Measurements from ENCODE around the gene ZC3H7A.

ZC3H7A gene

DNA sequence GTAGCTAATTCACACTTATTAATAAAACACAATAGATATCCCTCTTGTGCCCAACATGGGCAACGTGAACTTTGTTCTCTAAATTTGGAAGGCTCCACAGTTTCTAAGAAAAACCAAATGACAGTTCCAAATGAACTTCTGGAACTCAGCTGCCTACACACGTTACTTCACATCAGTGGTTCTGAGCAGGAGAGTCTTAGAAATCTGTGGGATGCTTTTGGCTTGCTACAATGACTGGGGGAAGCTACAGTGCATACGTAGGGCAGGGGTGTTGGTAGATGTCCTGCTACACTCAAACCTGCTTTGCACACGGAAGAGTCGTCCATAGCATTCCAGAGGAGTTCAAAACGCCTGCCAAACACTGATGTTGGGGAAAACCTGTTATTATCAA is 62.4 kb downstream of the ZC3H7A start:
- peak; percentile 49 for DNase-seq

DNA sequence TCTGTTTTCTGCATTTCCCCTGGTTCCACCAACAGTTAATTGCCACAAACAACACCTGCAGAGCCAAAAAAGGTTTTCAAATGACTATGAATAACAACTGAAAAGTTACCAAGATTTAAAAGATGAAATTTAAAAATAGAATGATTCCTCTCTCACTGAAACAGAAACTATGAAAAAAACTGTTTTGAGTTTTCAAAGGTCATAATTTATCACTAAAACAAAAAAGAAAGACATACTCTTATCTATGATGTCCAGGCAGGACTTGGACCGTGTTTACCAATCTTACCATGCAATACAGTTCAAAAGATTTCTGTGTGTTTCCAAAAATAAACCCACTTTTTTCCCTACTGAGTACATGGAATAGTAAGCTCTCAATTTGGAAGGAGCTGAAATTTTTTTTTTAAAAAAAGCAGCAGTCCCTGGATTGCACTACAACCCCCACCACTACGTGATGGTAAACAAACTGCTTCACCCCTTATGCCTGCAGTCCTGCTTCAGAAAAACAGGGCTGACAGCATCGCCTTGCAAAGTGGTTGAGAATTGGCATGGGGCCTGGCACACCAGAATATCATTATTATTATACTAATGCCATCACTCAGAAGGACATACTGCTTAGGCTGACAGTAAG is 62.9 kb downstream of the ZC3H7A start:
- DNase-seq, result peak; percentile 7

DNA sequence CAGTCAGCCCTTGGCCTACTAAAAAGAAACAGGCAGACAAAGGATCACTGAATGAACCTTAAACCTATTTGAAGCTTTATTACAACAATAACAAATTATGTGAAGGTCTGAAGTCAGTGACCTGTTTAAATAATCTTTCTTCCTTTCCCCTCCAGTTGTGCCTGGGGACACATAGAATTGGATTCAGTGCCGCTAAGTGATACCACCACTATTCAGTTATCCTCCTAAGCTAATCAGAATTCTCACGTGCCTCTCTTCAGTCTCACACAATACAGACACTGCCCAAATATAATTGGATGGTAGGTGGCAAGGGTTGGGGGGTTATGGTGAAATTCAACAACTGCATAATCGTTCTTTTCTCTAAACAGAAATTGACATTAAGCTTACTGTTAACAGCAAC is 65.8 kb downstream of the ZC3H7A start:
- no peak for DNase-seq

DNA sequence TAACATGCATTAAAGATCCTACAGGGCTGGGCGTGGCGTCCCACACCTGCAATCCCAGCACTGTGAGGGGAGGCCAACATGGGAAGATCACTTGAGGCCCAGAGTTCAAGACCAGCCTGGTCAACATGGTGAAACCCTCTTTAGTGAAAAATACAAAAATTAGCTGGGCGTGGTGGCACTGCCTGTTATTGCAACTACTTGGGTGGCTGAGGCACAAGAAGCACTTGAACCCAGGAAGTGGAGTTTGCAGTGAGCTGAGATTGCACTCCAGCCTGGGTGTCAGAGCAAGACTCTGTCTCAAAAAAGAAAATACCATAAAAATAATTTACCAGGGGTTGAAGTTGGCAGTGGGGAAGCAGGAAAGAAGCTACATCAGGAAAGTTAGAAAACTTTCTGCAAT is 67.3 kb downstream of the ZC3H7A start:
- DNase-seq, result peak; percentile 21

DNA sequence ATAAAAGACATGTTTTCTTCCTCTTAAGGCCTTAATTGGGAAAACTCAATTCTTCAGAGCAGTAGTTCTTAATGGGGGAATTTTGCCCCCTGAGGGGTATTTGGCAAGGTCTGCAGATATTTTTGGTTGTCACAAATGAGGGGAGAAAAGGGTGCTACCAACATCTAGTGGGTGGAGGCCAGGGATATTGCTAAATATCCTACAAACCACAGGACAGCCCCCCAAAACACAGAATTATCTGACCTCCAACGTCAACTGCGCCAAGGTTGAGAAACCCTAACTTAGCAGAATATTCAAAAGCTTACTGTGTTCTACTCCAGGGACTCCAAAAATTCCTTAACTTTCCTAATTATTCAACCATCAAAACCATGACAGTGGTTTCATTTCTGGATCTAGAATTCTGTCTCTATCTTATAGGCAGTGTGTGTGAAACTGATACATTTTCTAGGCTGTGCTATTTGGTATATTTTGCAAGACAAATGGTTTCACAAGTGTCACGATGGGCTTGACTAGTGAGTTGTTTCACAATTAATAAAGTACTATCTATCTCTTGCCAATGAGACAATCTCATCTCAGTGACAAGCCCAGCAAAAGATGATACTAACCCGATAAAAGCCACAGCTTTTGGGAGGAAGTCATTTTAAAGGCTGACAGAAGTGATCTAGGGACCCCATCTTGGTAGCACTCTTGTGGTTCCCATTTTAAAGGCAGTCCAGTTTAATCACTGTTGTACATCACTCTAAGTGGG is 69.1 kb downstream of the ZC3H7A start:
- no peak for DNase-seq

DNA sequence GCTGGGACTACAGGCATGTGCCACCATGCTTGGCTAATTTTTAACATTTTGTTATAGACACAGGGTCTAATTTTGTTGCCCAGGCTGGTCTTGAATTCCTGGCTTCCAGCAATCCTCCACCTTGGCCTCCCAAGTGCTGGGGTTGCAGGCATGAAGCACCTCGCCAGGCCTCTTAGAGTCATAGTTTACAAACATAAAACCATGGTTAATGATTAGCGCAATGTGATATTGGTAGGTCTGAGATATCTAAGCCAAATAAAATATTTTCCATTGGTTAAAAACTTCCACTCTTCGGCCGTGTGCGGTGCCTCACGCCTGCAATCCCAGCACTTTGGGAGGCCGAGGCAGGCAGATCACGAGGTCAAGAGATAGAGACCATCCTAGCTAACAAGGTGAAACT is 71.0 kb downstream of the ZC3H7A start:
- no peak for DNase-seq

DNA sequence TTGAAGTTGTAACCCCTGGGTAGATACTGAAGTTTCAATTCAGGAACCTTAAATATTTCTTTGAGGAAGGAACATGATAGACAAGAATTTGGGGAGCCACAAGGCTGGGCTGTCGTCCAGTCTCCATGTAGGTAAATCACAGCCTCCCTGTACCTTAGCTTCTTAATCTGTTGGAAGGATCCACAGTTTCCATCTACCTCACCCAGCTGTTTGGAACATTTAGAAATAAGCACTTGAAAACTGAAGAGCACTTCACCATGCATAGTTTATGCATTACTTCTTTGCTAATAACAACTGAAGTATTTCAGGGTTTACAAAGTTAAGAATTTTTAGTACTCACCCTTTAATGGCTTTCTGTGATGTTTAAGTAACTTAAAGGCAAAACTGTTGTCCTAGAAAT is 71.6 kb downstream of the ZC3H7A start:
- DNase-seq, result no peak

DNA sequence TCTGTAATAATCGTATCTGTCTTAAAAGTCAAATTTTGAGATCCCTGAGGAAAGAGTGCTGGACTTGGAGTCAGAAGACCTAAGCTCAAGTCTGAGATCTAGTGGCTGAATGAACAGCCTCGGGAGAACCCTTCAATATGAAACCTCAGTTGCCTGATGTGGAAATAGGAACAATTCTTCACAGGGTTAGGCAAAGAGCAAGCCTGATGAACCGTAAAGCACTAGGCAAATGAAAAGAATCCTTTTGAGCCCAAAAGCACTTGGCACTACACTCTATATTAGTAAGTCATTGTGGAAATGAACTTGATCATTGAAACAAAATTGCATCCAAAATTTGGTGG is 74.6 kb downstream of the ZC3H7A start:
- no peak for DNase-seq

DNA sequence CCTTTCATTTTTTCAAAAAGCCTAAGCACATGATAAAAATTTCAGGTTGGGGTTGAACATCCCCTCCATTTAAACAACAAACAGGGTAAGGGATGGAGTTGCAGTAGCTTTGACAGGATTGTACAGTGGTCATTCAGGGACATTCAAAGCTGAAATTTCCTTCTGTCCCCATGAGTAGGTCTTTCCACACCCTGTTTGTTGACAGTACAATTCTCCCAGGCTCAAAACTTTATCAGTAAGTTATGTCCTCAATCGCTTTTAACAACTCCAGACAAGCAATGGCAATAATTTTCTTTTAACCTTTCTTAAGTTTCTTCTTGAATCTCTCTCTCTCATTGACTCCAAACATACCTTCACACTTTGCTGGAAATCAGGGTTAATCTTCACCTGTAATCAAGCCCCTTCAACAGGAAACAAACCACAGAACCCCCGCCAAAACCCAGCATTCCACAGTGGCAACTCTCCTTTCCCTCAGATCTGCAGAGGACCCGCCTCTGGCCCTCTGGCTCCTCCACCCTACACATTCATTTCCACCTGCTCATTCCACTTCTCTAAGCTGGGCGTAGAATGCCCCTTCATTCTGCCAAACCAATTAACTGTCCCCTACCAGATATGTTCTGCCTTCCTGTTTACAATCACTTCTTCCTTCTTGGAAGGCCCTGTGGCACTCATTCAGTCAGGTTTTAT is 75.1 kb downstream of the ZC3H7A start:
- DNase-seq, result no peak

DNA sequence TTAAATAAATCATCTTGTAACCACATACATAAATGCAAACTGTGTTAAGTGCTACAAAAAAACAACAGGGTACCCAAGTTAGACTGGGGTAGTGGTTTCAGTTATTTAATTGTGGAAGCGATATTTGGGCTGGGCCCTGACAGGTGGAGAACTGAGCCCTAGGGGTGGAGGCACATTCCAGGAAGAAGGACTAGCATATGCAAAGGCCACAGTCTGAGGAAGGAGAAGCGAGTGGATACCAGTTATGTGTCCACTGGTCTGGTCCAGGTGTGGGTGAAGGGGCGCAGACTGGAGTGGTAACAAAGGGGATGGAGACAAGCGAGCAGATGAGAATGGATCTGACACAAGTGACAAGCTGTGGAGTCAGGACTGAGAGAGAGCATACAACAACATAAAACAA is 77.3 kb downstream of the ZC3H7A start:
- no peak for DNase-seq

DNA sequence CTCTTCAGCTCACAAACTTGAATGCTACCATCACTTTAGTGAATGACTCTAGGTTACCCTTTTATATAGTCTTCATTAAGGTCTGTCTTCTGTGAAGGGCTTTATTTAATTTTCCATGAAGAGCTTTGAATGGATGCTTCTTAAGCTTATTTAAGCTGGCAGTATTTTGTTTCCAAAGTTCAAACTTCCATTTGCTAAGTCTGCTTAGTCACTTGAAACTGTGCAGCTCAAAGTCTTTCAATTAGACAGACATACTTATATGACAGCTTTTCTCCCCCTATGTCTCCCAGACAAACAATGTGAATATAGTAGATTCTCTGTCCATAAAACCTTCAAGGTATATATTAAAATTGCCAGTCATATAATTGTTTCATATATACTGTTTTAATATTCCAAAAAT is 77.9 kb downstream of the ZC3H7A start:
- no peak for DNase-seq

DNA sequence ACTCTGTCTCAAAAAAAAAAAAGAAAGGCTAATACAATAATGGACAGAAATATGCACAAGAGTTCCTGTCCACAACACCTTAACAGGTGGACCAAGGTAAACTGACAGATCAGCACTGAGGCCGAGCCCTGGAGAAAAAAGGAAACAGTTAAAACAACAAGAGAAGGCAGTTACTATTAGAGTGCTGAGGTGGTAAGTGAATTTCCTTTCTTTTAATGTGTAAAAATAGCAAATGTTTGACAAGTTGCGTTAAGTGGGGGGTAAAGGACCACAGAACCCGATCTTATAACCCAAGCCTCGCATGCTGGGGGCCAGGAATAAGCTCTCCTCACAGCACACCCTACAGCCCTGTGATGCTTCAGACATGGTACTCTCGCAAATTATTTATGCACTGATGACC is 79.2 kb downstream of the ZC3H7A start:
- DNase-seq, result no peak

DNA sequence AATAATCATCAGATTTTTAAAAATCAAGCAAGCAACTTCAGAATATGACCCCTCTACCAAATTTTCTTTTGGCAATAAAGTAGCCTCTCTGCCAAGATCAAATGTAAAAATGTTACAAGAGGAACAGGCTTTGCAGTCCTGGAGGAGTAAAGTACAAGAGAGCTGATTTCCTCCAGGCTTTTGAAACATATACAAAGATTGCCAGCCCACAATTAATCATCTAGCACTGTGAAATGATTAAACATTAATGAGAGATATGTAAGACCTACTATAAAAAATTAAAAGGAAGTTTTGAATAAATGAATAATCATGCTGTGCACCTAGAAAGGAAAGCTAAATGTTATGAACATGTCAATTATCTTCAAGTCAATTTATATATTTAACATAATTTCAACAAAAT is 80.7 kb downstream of the ZC3H7A start:
- DNase-seq, result no peak

DNA sequence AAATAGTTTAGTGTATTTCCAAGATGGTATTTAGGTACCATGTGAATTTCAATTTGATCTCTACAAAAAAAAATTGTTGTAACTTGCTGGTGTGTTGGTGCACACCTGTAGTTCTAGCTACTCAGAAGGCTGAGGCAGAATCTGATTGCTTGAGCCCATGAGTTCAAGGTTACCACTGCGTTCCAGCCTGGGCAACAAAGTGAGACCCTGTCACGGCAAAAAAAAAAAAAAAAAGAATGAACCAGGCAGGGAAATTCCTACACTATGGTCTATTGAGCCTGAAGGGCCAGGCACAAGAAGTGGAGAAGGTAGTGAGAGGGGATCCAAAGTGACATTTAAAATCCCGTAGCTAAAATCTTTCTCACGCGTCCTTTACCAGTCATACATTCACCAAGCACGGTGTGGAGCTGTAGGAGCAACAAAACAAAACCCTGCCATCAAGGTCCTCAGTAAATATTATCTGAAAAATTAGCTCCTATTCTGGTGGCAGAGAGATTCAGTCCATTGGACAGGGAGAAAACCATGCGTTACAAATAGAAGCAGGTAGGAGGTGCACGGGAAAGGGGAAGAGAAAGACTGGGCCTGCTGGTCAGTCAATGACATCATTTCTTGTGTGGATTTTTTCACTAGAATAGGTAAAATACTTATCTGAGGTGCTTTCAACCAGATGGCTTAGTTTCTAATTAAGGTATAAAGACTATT is 81.7 kb downstream of the ZC3H7A start:
- DNase-seq, result no peak

DNA sequence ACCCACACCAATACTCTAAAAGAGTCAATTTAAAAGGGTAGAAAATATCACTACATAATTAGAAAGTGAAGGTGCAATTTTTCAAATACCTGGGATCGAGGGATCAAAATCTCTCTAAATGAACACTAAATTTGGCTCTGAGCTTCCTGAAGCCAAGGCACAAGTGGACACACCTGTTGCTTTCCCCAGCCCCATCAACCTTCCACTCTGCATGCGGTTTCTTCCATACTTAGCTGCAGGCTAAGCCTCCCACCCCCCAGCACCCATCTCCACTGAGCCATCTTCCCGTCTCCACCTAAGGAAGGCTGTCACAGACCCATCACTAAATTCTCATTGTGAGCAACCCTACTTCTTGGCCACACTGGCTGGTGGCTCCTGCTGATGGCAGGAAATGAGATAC is 84.9 kb downstream of the ZC3H7A start:
- DNase-seq, result no peak

DNA sequence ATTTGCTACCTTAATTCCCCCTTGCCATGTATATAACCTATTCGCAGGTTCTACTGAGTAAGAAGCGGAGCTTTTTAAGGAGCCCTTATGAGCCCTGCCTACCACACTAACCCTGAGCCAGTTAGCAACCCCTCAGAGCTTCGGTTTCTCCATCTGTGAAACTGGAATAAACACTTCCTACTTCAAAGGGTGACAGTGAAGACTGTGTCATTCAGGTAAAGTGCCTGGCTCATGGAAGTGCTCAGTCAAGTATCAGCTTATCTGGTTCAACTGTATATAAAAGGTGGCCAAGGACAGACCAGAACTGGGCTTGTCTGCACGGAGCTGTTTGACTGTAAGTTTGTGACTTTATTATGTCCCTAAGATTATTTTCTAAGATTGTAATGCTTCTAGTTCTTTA is 85.4 kb downstream of the ZC3H7A start:
- no peak for DNase-seq

DNA sequence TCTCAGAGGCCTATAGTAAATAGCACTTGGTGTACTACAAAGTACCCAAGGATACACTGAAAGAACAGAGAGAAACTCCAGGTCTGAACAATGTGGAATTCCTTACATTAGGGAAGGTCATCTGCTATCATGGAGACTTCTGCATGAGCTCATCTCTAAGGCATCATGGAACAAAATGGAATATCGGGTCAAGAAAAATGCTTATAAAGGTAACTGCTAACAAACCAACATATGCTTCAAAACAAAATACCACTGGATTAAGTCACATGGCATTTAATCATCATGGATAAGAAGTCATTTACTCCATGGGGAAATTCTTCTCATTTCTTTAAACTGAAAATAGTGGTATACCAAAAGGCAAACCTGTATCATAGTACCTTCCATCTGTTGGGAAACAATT is 88.6 kb downstream of the ZC3H7A start:
- no peak for DNase-seq

DNA sequence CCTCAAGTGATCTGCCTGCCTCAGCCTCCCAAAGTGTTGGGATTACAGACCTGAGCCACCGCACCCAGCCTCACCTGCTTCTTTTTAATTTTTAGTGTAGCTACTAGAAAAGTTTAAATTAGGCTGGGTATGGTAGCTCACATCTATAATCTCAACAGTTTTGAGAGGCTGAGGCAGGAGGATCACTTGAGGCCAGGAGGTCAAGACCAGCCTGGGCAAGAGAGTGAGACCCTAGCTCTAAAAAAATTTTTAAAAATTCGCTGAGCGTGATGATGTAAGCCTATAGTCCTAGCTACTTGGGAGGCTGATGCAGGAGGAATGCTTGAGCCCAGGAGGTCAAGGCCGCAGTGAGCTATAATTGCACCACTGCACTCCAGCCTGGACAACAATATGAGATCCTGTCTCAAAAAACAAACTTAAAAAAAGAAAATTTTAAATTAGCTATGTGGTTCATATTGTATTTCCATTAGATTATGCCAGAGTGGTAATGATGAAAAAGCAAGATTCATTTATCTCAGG is 89.3 kb downstream of the ZC3H7A start:
- DNase-seq, result no peak

DNA sequence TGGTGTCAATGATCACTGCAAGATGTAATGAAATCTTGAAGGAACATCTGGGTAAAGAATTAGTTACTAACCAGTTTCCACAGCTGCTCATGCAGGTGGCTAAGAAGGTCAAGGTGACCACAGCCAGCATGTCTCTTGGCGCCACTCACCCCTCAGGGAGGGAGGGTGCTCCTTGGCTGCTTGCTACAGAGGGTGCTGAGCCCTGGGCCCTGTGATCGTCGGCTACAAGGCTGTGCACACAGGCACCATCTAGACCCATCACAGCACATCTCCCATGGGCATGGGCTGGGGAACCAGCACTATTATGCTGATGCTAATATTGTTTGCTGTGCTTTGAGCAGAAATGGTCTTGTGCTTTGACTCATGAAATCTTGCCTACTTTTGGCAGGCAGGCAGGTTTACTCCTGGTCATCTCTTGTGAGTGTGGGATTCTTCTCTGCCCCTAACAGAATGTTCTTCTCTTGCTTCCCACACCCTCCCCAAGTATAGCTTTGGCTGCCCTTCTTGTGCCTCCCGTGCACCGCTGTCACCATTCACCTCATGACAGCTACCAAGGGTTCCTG is 90.8 kb downstream of the ZC3H7A start:
- DNase-seq, result peak; percentile 28

DNA sequence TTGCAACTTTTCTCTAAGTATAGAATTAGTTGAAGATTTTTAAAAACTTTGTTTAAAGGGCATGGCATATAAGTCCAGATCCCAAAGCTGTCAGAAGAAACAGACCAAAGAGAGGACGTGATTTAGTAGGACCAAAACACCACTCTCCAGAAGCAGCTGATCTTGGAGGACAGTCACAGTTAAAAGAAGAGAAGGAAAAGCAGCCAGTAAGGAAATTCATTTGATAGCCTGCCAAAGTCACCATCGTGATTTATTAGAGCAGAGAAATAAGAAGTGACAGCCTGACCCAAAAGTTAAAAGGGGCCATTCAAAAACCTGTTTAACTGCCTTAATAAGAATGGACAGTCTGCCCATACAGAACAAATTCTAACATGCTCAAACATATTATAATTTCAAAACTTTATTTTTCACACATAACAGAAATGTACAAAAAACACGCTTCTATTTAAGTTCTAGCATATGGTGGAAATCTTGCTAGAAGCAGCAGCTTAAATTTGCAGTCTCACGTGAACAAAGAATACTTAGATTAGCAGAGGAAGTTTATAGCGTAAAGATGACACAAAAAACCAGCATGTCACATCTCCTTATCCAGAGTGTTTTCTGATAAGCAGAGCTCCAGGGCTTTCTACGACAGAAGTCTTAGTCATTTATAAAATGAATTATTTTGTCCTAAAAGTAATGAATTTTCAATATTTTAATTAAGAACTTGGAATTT is 91.6 kb downstream of the ZC3H7A start:
- no peak for DNase-seq
